Measurements from ENCODE around the gene ZNF175.

DNA sequence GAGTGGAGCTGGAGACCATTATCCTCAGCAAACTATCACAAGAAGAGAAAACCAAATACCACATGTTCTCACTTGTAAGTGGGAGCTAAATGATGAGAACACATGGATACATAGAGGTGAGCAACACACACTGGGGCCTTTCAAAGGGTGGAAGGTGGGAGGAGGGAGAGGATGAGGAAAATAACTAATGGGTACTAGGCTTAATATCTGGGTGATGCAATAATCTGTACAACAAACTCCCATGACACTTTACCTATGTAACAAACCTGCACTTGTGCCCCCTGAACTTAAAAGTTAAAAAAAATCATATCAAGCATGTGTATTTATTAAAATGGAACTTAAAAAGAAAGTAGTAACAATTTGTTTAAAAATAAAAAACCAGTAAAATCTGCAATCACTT, 70.6 kb downstream of the ZNF175 start:
- TF ChIP-seq, protein P1, sequence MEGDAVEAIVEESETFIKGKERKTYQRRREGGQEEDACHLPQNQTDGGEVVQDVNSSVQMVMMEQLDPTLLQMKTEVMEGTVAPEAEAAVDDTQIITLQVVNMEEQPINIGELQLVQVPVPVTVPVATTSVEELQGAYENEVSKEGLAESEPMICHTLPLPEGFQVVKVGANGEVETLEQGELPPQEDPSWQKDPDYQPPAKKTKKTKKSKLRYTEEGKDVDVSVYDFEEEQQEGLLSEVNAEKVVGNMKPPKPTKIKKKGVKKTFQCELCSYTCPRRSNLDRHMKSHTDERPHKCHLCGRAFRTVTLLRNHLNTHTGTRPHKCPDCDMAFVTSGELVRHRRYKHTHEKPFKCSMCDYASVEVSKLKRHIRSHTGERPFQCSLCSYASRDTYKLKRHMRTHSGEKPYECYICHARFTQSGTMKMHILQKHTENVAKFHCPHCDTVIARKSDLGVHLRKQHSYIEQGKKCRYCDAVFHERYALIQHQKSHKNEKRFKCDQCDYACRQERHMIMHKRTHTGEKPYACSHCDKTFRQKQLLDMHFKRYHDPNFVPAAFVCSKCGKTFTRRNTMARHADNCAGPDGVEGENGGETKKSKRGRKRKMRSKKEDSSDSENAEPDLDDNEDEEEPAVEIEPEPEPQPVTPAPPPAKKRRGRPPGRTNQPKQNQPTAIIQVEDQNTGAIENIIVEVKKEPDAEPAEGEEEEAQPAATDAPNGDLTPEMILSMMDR (IDR thresholded peaks at IDR 0.05): no peak
- TF ChIP-seq POLR2A (IDR thresholded peaks at IDR 0.05): no peak

Measured in testis (tissue), 2 donors.